T-helper 22 cell (primary cell): ENCODE results near the gene HS3ST1.
A peak's percentile ranks its signal among the peaks of the same experiment; 100 is the strongest.

ENCODE experiments used
- DNase-seq: peaks from one replicate; pipeline ENCODE4 v3.0.0-alpha.2; 2020; ENCODE audit warnings: low read depth

Gene HS3ST1

DNA sequence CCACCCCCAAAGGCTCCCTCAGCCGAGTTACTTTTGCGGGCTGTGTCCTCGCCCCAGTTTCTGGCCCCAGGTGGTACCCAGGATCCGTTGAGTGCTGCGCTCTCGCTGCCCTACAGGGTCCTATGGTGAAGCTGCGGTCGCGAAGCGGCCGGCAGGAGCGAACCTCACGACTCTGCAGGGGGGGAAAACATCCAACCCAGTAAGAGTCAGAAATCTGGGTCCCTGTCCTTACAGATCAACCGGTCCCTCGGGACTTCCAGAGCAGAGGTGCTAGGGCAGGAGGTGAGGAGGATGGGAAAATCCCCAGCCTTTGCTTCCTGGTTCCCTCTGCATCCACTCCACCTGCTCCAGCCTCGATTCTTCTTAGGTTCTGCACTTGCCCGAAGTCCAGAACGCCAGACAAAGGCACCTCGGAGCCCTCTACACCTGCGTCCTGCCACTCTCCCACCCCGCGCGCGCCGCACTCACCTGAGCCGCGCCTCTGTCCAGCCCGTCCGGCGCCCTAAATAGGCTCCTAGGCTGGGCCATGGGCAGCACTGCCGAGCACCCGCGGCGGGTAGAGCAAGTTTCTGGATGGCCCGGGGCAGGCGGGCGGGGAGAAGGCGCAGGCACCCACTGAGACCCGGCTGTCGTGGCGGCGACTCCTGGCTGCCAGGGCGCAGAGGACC lies at the start of gene HS3ST1:
TSS of gene HS3ST1 (minus strand) at position 664 of the 668 bp plus-strand sequence. CDS start 28,889 bp downstream, outside the sequence.
- no peak for DNase-seq

DNA sequence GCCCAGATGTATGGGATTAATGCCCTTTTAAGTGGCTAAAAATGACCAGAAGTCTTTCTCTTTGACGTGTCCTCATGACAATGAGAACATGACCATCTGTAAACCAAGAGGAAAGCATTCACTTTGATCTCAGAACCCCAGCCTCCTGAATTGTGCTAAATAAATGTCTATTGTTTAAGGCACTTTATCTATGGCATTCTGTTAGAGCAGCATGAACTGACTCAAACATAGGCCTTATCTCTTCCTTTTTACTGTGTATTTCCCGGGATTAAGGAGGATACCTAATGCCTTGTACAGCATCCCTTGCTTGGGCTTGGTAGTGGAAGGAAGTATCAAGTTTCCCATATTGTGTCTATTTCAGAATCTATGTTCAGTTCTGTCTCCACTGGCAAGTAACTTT lies 47.2 kb upstream of the HS3ST1 start:
- no peak for DNase-seq

GRCh38 chr4:11474146-11474545 lies 45.5 kb upstream of the HS3ST1 start:
- no peak for DNase-seq

GRCh38 chr4:11472535-11472934 lies 43.8 kb upstream of the HS3ST1 start:
- no peak for DNase-seq

- DNase-seq: peak; percentile 31
Measured at GRCh38 chr4:11471618-11472017, 42.9 kb upstream of the HS3ST1 start.

DNA sequence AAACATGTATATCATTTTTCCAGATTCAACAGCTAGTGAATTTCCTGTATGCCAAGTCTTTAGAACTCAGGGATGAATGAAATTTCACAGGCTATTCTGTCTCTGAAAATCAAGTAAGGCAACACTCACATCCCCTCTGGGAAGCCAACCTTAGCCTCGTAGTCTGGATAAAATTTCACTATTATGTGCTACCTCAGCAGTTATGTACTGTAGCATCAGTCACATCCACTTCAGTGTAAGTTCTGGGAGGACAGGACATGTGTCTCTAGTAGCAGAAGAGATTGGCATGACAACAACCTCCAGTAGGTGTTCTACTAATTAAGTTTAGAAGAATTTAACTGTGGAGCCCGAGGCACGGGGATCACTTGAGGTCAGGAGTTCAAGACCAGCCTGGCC lies 42.4 kb upstream of the HS3ST1 start:
- DNase-seq: no peak

DNA sequence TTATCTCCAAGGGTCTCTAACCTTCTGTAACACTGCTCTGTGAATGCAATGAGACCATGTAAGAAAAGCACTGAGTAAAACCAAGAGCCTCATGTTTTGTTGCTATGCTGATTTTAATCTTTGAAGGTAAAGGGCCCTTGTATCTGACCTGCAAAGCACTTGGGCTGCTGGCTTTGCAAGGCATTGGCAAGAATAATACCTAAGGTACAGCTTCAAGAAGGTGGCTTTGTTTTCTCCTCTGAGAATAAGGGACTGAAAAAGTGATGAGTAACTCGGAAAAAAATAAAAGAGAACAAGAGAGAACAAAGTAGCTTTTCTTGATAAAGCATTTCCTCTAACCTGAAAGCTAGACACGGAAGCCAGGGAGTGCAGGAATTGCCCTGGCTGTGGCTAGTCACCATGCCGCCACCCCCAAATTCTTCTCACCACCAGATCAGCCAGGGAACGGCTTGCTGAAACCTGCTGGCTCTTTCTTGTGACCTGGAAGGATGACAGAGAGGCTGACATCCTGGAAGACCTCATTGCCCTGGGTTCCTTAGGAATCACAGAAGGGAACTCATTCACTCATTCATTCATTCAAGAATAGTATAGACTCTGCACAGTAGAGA lies 41.8 kb upstream of the HS3ST1 start:
- DNase-seq: no peak

DNA sequence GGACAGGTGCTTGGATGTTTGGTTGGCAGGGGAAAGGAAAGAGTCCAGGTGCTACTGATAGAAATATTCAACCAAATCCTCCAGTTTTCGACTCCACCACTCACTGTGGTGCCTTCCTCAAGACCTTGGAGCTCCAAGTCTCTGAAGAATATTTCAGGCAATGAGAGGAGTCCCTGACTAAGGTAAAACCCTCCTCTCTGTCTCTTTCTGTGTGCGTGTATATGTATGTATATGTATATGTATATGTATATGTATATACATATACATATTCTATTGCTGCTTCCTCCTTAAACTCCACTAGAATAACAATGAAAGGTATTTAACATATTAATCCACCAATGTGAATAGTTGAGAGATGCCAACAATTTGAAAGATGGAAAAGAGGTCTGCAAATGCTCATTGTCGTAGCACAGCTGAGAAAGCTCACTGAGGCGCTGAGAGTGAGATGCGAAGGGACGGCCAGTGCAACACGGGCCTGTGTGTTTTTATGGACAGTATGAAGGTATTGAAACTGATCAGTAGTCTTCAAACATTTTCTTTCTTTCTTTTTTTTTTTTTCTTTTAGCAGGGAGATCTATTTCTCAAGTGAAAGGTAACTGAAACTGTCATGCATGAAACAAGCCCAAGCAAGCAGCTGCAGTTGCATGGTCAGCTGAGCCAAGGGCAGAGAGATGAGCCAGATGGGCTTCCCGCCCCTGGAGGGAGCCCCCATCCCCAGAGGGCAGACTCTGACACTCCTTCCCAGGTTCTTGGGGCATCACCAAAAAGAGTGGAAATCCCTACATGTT lies 41.1 kb upstream of the HS3ST1 start:
- no peak for DNase-seq

DNA sequence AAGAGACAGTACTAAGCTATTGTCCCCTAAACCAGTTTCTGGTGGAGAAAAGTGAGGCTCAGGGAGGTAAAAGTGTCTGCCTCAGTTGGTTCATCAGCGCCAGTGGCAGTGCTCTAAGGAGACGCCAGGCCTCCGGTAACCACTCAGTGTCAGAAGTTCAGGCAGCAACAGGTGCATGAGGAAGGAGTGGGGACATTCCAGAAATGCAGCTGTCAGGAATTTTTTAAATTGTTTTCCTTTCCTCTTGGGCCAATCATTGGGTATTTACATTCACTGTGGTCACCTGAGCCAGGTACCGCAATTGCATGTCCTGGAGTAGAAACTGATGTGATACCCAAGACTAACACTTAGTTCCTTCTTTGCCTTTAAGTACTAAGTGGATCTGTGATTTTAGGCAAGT lies 40.2 kb upstream of the HS3ST1 start:
- DNase-seq: no peak

DNA sequence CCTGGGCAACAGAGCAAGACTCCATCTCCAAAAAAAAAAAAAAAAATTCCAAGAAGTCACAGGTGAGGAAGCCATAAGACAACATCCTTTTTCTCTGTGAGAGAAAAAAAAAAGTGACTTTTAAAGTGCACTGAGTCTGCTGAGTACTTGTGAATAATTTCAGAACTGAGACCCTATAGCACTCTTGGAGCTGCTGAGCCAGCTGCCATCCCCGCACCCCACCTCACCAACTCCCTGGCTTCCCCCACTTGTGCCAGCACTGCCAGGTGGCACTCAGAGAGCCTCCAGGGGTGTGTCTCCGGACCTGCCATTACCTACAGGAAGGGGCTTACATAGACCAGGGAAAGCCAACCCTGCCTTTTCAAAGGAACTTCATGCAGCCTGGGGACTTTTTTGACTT lies 39.2 kb upstream of the HS3ST1 start:
- no peak for DNase-seq

GRCh38 chr4:11463707-11464106 lies 35.0 kb upstream of the HS3ST1 start:
- no peak for DNase-seq

DNA sequence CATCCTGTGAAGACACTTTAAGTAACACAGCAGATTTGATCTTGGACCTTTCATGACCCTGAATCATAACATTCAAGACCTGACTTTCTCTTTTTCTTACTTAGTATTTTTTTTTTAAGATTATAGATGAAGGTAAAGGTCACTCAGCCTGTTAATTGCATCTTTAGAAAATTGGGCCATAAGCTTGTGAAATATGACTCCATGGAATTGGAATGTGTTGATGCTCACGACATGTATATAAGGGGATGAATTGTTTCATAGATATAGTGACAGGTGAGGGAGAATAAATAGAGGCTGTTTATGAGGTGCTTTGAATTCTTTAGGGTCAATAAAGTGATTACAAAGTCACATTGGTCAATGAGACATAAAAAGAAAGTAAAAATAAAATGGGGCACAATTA lies 27.7 kb upstream of the HS3ST1 start:
- DNase-seq: no peak

DNA sequence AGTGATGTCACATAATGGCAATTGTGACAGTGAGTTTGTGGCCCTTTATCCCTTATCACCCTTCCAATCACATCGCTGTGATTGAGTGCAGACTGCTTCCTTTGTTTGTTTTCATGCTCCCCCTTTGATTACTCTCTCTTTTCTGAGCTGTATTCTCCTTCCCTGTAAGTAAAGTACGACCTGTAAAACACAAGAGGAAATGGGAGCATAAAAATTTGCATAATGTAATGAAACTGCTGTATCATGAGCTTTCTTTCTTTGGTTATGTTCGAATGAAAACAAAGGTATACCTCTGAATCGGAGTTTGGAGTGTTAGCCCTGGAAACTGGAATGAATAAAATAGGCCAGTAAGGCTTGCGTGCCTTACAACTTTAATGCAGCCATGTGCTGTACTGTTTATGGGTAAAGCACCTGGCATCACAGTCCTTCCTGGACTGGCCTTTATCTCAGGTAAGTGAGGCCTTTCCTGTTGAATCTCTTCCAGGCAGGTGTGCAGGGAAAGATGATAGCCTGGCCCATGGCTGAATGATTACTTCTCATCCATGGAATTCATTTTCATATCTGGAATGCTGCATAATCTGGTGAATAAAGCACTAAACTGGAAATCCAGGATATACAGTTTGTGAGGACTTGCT lies 26.6 kb upstream of the HS3ST1 start:
- no peak for DNase-seq

DNA sequence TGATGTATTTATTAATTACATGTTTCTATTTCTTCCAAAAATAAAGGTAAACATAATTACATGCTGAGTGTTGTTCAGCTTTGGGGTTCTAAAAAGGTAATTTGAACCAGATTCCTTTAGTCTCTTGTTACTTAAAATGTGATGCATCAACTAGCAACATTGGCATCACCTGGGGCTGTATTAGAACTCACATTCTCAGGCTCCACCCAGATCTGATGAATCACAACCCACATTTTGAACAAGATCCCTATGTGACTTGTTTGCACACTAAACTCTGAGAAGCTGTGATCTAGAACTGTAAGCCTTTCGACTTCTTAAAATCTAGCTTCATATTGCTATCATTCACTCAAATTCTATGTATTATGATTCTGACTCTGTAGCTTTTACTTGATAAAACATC lies 23.0 kb upstream of the HS3ST1 start:
- no peak for DNase-seq

GRCh38 chr4:11446155-11446811 lies 17.6 kb upstream of the HS3ST1 start:
- DNase-seq: no peak

GRCh38 chr4:11441194-11441556 lies 12.5 kb upstream of the HS3ST1 start:
- no peak for DNase-seq

- DNase-seq: no peak
Measured at GRCh38 chr4:11440481-11441193, 11.9 kb upstream of the HS3ST1 start.

GRCh38 chr4:11439836-11440235 lies 11.1 kb upstream of the HS3ST1 start:
- DNase-seq: no peak

DNA sequence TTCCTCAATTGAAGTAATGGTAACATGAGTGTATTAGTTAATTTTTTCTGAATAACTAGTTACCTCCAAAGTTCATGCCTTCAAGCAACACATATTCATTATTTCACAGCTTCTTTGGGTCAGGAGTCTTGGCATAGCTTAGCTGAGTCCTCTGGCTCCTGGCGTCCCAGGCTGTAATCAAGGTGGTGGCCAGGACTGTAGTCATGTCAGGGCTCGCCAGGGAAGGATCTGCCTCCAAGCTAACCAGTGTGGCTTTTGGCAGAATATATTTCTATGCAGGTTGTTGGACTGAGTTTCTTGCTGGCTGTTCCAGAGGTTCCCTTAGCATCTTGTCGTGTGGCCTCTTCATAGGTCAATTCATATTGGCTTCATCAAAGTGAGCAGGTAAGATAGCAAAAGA lies 10.0 kb upstream of the HS3ST1 start:
- DNase-seq: no peak

GRCh38 chr4:11436673-11437072 lies 8.0 kb upstream of the HS3ST1 start:
- DNase-seq: no peak

GRCh38 chr4:11436084-11436483 lies 7.4 kb upstream of the HS3ST1 start:
- no peak for DNase-seq

DNA sequence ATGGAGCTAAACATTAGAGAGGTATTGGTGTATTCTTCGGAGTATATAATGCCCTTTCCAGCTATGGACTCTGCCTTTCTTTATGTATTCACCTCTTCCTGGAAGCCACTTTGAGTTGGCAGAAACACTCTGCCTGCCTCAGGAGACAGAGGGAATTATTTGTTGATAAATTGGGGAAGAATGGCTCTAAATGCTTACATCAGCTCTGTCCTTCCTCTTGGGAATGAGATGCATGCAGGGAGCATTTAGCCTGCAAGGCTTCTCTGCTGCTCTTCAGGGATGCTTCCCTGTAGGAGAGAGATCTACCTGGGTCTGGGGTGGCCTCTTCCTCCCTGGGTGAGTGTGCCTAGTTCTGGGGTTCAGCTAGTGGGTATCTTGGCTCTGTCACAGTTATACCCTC lies 6.9 kb upstream of the HS3ST1 start:
- DNase-seq: no peak
